SK-N-SH (cell line): Measurements from ENCODE around the gene SPAG8.

ENCODE experiments used
- FOXJ3 ChIP-seq: sonication (generic); formaldehyde crosslinking; IDR thresholded peaks from 2 replicates; pipeline ENCODE4 v1.5.1; 2020; ENCODE audit warnings: mild to moderate bottlenecking, missing genetic modification reagents
- FOXM1 ChIP-seq: IDR thresholded peaks from 2 replicates; pipeline ENCODE4 v1.4.0; 2012; ENCODE audit warnings: low read depth, mild to moderate bottlenecking
- GATA2 ChIP-seq: sonication (generic); formaldehyde crosslinking; IDR thresholded peaks from 2 replicates; pipeline ENCODE4 v1.5.0; 2020; ENCODE audit warnings: mild to moderate bottlenecking, missing genetic modification reagents
- IRF3 ChIP-seq: fragments of 150-350 bp; IDR thresholded peaks from 2 replicates; pipeline ENCODE4 v1.6.1; 2016; ENCODE audit warnings: mild to moderate bottlenecking, low read depth, low read length
- RAD21 ChIP-seq: IDR thresholded peaks from 2 replicates; pipeline ENCODE4 v1.6.1; 2012; ENCODE audit warnings: mild to moderate bottlenecking, low read length
- RXRA ChIP-seq: IDR thresholded peaks from 2 replicates; pipeline ENCODE4 v1.4.0; 2012; ENCODE audit warnings: low read depth, mild to moderate bottlenecking, borderline replicate concordance
- USF2 ChIP-seq: fragments of 150-350 bp; IDR thresholded peaks from 2 replicates; pipeline ENCODE4 v1.6.1; 2017; ENCODE audit warnings: antibody characterized with exemption, low read length, low read depth, borderline replicate concordance
- TF ChIP-seq, protein P1 (sequence below): IDR thresholded peaks from 2 replicates; pipeline ENCODE4 v1.4.0; 2012; ENCODE audit warnings: low read depth
- TF ChIP-seq, protein P2 (sequence below): fragments of 200-600 bp; sonication (generic); IDR thresholded peaks from 2 replicates; pipeline ENCODE4 v1.6.1; 2017; ENCODE audit warnings: antibody characterized with exemption, mild to moderate bottlenecking, moderate library complexity
- TF ChIP-seq, protein P3 (sequence below): IDR thresholded peaks from 2 replicates; pipeline ENCODE4 v1.4.0; 2012; ENCODE audit warnings: low read depth, borderline replicate concordance

GRCh38 chr9:35792826-35793225 lies 19.2 kb downstream of the SPAG8 start:
- TF ChIP-seq FOXM1 (no peak), RXRA (no peak), FOXJ3 (CRISPR knock-in tag) (no peak), RAD21 (no peak), USF2 (no peak), GATA2 (CRISPR knock-in tag) (no peak), IRF3 (no peak)
- TF ChIP-seq, protein P1, sequence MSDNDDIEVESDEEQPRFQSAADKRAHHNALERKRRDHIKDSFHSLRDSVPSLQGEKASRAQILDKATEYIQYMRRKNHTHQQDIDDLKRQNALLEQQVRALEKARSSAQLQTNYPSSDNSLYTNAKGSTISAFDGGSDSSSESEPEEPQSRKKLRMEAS = no peak
- TF ChIP-seq, protein P2, sequence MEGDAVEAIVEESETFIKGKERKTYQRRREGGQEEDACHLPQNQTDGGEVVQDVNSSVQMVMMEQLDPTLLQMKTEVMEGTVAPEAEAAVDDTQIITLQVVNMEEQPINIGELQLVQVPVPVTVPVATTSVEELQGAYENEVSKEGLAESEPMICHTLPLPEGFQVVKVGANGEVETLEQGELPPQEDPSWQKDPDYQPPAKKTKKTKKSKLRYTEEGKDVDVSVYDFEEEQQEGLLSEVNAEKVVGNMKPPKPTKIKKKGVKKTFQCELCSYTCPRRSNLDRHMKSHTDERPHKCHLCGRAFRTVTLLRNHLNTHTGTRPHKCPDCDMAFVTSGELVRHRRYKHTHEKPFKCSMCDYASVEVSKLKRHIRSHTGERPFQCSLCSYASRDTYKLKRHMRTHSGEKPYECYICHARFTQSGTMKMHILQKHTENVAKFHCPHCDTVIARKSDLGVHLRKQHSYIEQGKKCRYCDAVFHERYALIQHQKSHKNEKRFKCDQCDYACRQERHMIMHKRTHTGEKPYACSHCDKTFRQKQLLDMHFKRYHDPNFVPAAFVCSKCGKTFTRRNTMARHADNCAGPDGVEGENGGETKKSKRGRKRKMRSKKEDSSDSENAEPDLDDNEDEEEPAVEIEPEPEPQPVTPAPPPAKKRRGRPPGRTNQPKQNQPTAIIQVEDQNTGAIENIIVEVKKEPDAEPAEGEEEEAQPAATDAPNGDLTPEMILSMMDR = no peak
- TF ChIP-seq, protein P3, sequence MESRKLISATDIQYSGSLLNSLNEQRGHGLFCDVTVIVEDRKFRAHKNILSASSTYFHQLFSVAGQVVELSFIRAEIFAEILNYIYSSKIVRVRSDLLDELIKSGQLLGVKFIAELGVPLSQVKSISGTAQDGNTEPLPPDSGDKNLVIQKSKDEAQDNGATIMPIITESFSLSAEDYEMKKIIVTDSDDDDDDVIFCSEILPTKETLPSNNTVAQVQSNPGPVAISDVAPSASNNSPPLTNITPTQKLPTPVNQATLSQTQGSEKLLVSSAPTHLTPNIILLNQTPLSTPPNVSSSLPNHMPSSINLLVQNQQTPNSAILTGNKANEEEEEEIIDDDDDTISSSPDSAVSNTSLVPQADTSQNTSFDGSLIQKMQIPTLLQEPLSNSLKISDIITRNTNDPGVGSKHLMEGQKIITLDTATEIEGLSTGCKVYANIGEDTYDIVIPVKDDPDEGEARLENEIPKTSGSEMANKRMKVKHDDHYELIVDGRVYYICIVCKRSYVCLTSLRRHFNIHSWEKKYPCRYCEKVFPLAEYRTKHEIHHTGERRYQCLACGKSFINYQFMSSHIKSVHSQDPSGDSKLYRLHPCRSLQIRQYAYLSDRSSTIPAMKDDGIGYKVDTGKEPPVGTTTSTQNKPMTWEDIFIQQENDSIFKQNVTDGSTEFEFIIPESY = no peak
